NCI-H2227 (cell line): ENCODE measurements around the gene MAN1A2.
"Not testable (repeated sequence)": the region's sequence is repeated elsewhere in the genome, so short reads cannot be mapped to it uniquely, and the experiment has no call there.

Experiments used
- DNase-seq: peaks from one replicate; lab custom pipeline; 2025; ENCODE audit not compliant: unreplicated experiment; lab: John Stamatoyannopoulos, UW

Gene MAN1A2

GRCh38 chr1:117396636-117397035 is 29.4 kb downstream of the MAN1A2 start:
- no peak for DNase-seq

GRCh38 chr1:117398957-117399356 is 31.7 kb downstream of the MAN1A2 start:
- DNase-seq: no peak

- DNase-seq: no peak
Observed at GRCh38 chr1:117401761-117402160, 34.5 kb downstream of the MAN1A2 start.

- no peak for DNase-seq
Observed at GRCh38 chr1:117403597-117403996, 36.3 kb downstream of the MAN1A2 start.

- no peak for DNase-seq
Observed at GRCh38 chr1:117405042-117405441, 37.8 kb downstream of the MAN1A2 start.

- no peak for DNase-seq
Observed at GRCh38 chr1:117412472-117412871, 45.2 kb downstream of the MAN1A2 start.

- DNase-seq: no peak
Observed at GRCh38 chr1:117413412-117413811, 46.2 kb downstream of the MAN1A2 start.

GRCh38 chr1:117414943-117415342 is 47.7 kb downstream of the MAN1A2 start:
- no peak for DNase-seq

GRCh38 chr1:117416004-117416403 is 48.8 kb downstream of the MAN1A2 start:
- DNase-seq: no peak

GRCh38 chr1:117416546-117417125 is 49.4 kb downstream of the MAN1A2 start:
- no peak for DNase-seq

- DNase-seq: no peak
Observed at GRCh38 chr1:117425050-117425734, 57.9 kb downstream of the MAN1A2 start.

- no peak for DNase-seq
Observed at GRCh38 chr1:117427297-117427696, 60.0 kb downstream of the MAN1A2 start.

GRCh38 chr1:117433943-117434342 is 66.7 kb downstream of the MAN1A2 start:
- DNase-seq: no peak

- no peak for DNase-seq
Observed at GRCh38 chr1:117436513-117436912, 69.3 kb downstream of the MAN1A2 start.

- no peak for DNase-seq
Observed at GRCh38 chr1:117447661-117448060, 80.4 kb downstream of the MAN1A2 start.

- no peak for DNase-seq
Observed at GRCh38 chr1:117452216-117452615, 85.0 kb downstream of the MAN1A2 start.

- DNase-seq: no peak
Observed at GRCh38 chr1:117453958-117454357, 86.7 kb downstream of the MAN1A2 start.

- DNase-seq: not testable (repeated sequence)
Observed at GRCh38 chr1:117458410-117458809, 91.2 kb downstream of the MAN1A2 start.

GRCh38 chr1:117466761-117467160 is 99.5 kb downstream of the MAN1A2 start:
- DNase-seq: no peak

GRCh38 chr1:117467336-117467735 is 100.1 kb downstream of the MAN1A2 start:
- DNase-seq: no peak

GRCh38 chr1:117473063-117473462 is 105.8 kb downstream of the MAN1A2 start:
- DNase-seq: peak; percentile 28

- DNase-seq: not testable (repeated sequence)
Observed at GRCh38 chr1:117475495-117475894, 108.2 kb downstream of the MAN1A2 start.

GRCh38 chr1:117479086-117479485 is 111.8 kb downstream of the MAN1A2 start:
- DNase-seq: no peak
